GM23338 (cell line): Measurements from ENCODE around the gene ZNF394. TPM values are rescaled to one million over a fixed set of nuclear protein-coding genes. Genes with fewer than 3 reads are reported as not detected.

Experiments used
- ATAC-seq: fragments of 200-7000 bp; cut with Tn5 transposase; 3 replicates; pipeline ENCODE4 v1.9.1; 2020
- DNase-seq: peaks from one replicate; pipeline ENCODE4 v3.0.0-alpha.2; 2015; ENCODE audit warnings: low spot score
- H2AFZ ChIP-seq: fragments of 200-600 bp; sonication (generic); 2 replicates; pipeline ENCODE4 v1.8.0; 2016; ENCODE audit warnings: antibody characterized with exemption, mild to moderate bottlenecking, moderate library complexity
- H3F3A ChIP-seq: fragments of 200-600 bp; sonication (generic); replicated peaks from 2 replicates; pipeline ENCODE4 v1.8.0; 2017; ENCODE audit warnings: antibody characterized with exemption, mixed run types, low read depth
- H3K27ac ChIP-seq: fragments of 200-600 bp; sonication (generic); 2 replicates; pipeline ENCODE4 v1.6.1; 2016; ENCODE audit warnings: low read depth
- H3K27me3 ChIP-seq: fragments of 200-600 bp; sonication (generic); 2 replicates; pipeline ENCODE4 v1.8.0; 2016; ENCODE audit warnings: mild to moderate bottlenecking, mixed run types, moderate library complexity; ENCODE audit not compliant: insufficient read depth
- H3K36me3 ChIP-seq: fragments of 200-600 bp; sonication (generic); 2 replicates; pipeline ENCODE4 v1.8.0; 2016; ENCODE audit warnings: mild to moderate bottlenecking; ENCODE audit not compliant: insufficient read depth
- H3K4me1 ChIP-seq: fragments of 200-600 bp; sonication (generic); 2 replicates; pipeline ENCODE4 v1.8.0; 2016; ENCODE audit warnings: mild to moderate bottlenecking, moderate library complexity; ENCODE audit not compliant: insufficient read depth
- H3K4me2 ChIP-seq: fragments of 200-600 bp; sonication (generic); 2 replicates; pipeline ENCODE4 v1.7.1; 2017; ENCODE audit warnings: mixed run types
- H3K4me3 ChIP-seq: fragments of 200-600 bp; sonication (generic); 2 replicates; pipeline ENCODE4 v1.6.1; 2016; ENCODE audit warnings: mixed run types
- H3K79me2 ChIP-seq: fragments of 200-600 bp; sonication (generic); replicated peaks from 2 replicates; pipeline ENCODE4 v1.8.0; 2017; ENCODE audit warnings: mild to moderate bottlenecking; ENCODE audit not compliant: insufficient read depth
- H3K9me2 ChIP-seq: fragments of 200-600 bp; sonication (generic); 2 replicates; pipeline ENCODE4 v1.8.0; 2017; ENCODE audit not compliant: insufficient read depth
- H4K20me1 ChIP-seq: fragments of 200-600 bp; sonication (generic); replicated peaks from 2 replicates; pipeline ENCODE4 v1.8.0; 2017; ENCODE audit warnings: mild to moderate bottlenecking; ENCODE audit not compliant: insufficient read depth
- H3K27ac Mint-ChIP-seq: 2 replicates; pipeline ENCODE4 v1.8.0; 2020; ENCODE audit warnings: inconsistent platforms, mild to moderate bottlenecking, moderate library complexity, mixed read lengths
- H3K27me3 Mint-ChIP-seq: 3 replicates; pipeline ENCODE4 v1.8.0; 2022; ENCODE audit warnings: low read depth, mild to moderate bottlenecking, moderate library complexity, mixed read lengths, inconsistent platforms; ENCODE audit not compliant: insufficient read depth, poor library complexity
- H3K36me3 Mint-ChIP-seq: 3 replicates; pipeline ENCODE4 v1.8.0; 2021; ENCODE audit warnings: low read depth, mild to moderate bottlenecking, inconsistent platforms, moderate library complexity, mixed read lengths
- H3K4me1 Mint-ChIP-seq: 3 replicates; pipeline ENCODE4 v1.8.0; 2020; ENCODE audit warnings: mild to moderate bottlenecking, inconsistent platforms, mixed read lengths
- H3K4me3 Mint-ChIP-seq: 3 replicates; pipeline ENCODE4 v1.8.0; 2021; ENCODE audit warnings: moderate library complexity, mild to moderate bottlenecking, inconsistent platforms, mixed read lengths
- H3K9me3 Mint-ChIP-seq: 3 replicates; pipeline ENCODE4 v1.8.0; 2020; ENCODE audit warnings: moderate library complexity, mild to moderate bottlenecking, inconsistent platforms, mixed read lengths
- CREB1 ChIP-seq: fragments of 250-450 bp; sonication (Bioruptor Pico); IDR thresholded peaks from 2 replicates; pipeline ENCODE4 v1.5.0; 2020; ENCODE audit warnings: low read depth, mild to moderate bottlenecking, moderate library complexity
- EZH2 ChIP-seq: fragments of 200-600 bp; sonication (generic); IDR thresholded peaks from one replicate; pipeline ENCODE4 v1.8.0; 2017; ENCODE audit warnings: antibody characterized with exemption, mild to moderate bottlenecking, low read depth; ENCODE audit not compliant: unreplicated experiment
- JUNB ChIP-seq: IDR thresholded peaks from one replicate; pipeline ENCODE4 v1.6.1; 2016; ENCODE audit warnings: antibody characterized with exemption; ENCODE audit not compliant: unreplicated experiment
- NANOG ChIP-seq: IDR thresholded peaks from 2 replicates; pipeline ENCODE4 v1.6.1; 2016; ENCODE audit warnings: antibody characterized with exemption, borderline replicate concordance
- POLR2AphosphoS5 ChIP-seq: IDR thresholded peaks from 2 replicates; pipeline ENCODE4 v1.6.1; 2016; ENCODE audit warnings: antibody characterized with exemption, low read depth
- STAT1 ChIP-seq: IDR thresholded peaks from one replicate; pipeline ENCODE4 v1.6.1; 2016; ENCODE audit warnings: antibody characterized with exemption; ENCODE audit not compliant: unreplicated experiment
- ZNF114 ChIP-seq: fragments of 250-450 bp; sonication (Bioruptor Pico); IDR thresholded peaks from 2 replicates; pipeline ENCODE4 v1.5.0; 2020; ENCODE audit warnings: mild to moderate bottlenecking, moderate library complexity
- ZNF331 ChIP-seq: fragments of 250-450 bp; sonication (Bioruptor Pico); IDR thresholded peaks from 2 replicates; pipeline ENCODE4 v1.5.0; 2020; ENCODE audit warnings: low read depth, mild to moderate bottlenecking, moderate library complexity
- long read RNA-seq: library from polyadenylated mRNA; unstranded; transcript quantifications from one replicate; pipeline ENCODE4 v2.0.0, GENCODE V29; 2020; ENCODE audit not compliant: unreplicated experiment
- polyA plus RNA-seq: library from polyadenylated mRNA; unstranded; fragments of >200 nt; fragmentation: Nextera tagmentation; extraction: Ambion mirVana; gene quantifications from 2 replicates; pipeline ENCODE4 v1.2.1, GENCODE V29; 2016
- total RNA-seq: library from RNA; depleted of rRNA; stranded (reverse); fragments of >200 nt; shearing (Covaris generic); gene quantifications from 2 replicates; pipeline ENCODE4 v1.2.3, GENCODE V29; 2014; rRNA removed
- TF ChIP-seq, protein P1 (sequence below): IDR thresholded peaks from 2 replicates; pipeline ENCODE4 v1.6.1; 2016; ENCODE audit warnings: antibody characterized with exemption
- TF ChIP-seq, protein P2 (sequence below): IDR thresholded peaks from one replicate; pipeline ENCODE4 v1.6.1; 2018; ENCODE audit warnings: antibody characterized with exemption; ENCODE audit not compliant: unreplicated experiment
- TF ChIP-seq, protein P3 (sequence below): fragments of 250-450 bp; sonication (Bioruptor Pico); IDR thresholded peaks from 2 replicates; pipeline ENCODE4 v1.5.0; 2020; ENCODE audit warnings: mild to moderate bottlenecking, moderate library complexity
- TF ChIP-seq, protein P4 (sequence below), 2 experiments: fragments of 200-600 bp in 1 of 2; sonication (generic) in 1 of 2; conservative IDR thresholded peaks; 2 replicates each; pipeline versions ENCODE4 v1.5.1 to v1.6.1; 2016 to 2017; ENCODE audit warnings: antibody characterized with exemption in 2 of 2, low read depth in 2 of 2, mild to moderate bottlenecking in 2 of 2, moderate library complexity in 1 of 2

The ZNF394 gene
- total RNA-seq (26.9 and 29.2 TPM in 2 replicates), polyA plus RNA-seq (11.4 and 12.6 TPM in 2 replicates)
- long read RNA-seq, transcript ZNF394-201 (3 exons, 2,179 nt) = major isoform, 13 of 16 reads
- long read RNA-seq, partial matches to known transcripts = 0 of 16 reads
- long read RNA-seq, other reads (novel, unspliced or antisense) = 0 of 16 reads

DNA sequence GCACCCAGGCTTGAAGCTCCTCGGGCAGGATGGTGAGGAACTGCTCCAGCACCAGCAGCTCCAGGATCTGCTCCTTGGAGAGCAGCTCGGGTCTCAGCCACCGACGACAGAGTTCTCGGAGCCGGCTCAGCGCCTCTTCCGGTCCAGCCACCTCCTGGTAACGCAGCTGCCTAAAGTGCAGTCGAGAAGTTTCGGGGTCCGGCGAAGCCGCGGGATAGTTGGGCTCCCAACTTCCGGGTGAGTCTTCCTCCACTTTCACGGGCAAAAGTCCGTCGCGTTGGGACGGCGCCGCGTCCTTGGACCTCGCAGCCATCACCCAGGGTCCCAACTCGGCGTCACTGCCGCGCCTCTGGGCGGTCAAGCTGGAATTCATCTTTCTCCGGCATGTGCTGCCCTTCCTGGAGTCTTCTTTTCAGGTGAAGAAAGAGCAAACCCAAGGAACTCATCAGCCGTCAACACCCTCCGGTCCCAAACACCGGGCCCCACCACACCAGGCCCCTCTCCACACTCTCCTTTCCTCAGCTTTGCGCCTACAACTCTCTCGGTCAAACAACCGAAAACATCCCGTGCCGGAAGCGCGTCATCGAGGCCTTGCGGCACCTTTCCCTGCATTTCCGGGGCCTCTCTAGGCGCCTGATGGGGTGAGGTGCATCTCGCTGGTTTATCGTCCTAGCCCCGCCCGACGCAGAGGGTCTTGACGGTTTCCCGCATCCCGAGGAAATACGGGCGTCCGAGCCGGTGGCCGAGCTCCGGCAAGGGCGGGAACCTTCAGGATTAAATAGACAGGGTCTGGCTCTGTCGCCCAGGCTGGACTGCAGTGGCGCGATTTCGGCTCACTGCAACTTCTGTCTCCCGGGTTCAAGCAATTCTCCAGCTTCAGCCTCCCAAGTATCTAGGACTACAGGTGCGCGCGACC, at the start of gene ZNF394:
ZNF394 (minus strand) TSS at position 561 of the 916 bp plus-strand sequence; CDS start at position 373, 188 bp downstream.
- Histone ChIP-seq H2AFZ (peak within 1 kb of the TSS; percentile 96), H3K9me2 (no peaks in the 10 kb centered on the region), H3K27me3 (no peaks in the 10 kb centered on the region), H3F3A (0 out of 2 replicates have a peak, but pooled peaks cover 26% of the 10 kb centered on the region), H3K4me2 (peak within 1 kb of the TSS; percentile 94), H3K79me2 (peaks cover 53% of the 10 kb centered on the region), H3K27ac (peak within 1 kb of the TSS; percentile 98), H3K4me3 (peak within 1 kb of the TSS; percentile 85), H3K36me3 (peaks cover 19% of the 10 kb centered on the region), H4K20me1 (peaks cover 24% of the 10 kb centered on the region), H3K4me1 (peaks cover 18% of the 10 kb centered on the region; the same call in 1 of the 2 replicates)
- ATAC-seq (peak; percentile 59), DNase-seq (peak; percentile 99)
- H3K9me3 Mint-ChIP-seq = peaks cover 16% of the 10 kb centered on the region; the same call in 1 of the 3 replicates
- H3K27me3 Mint-ChIP-seq = peaks cover 8% of the 10 kb centered on the region
- peaks cover 36% of the 10 kb centered on the region for H3K36me3 Mint-ChIP-seq
- peak within 1 kb of the TSS; percentile 99 for H3K4me3 Mint-ChIP-seq
- H3K27ac Mint-ChIP-seq = peak within 1 kb of the TSS; percentile 100
- H3K4me1 Mint-ChIP-seq = peaks cover 13% of the 10 kb centered on the region
- TF ChIP-seq, protein P1, sequence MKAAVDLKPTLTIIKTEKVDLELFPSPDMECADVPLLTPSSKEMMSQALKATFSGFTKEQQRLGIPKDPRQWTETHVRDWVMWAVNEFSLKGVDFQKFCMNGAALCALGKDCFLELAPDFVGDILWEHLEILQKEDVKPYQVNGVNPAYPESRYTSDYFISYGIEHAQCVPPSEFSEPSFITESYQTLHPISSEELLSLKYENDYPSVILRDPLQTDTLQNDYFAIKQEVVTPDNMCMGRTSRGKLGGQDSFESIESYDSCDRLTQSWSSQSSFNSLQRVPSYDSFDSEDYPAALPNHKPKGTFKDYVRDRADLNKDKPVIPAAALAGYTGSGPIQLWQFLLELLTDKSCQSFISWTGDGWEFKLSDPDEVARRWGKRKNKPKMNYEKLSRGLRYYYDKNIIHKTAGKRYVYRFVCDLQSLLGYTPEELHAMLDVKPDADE = peak; percentile 78
- peak; percentile 87 for TF ChIP-seq POLR2AphosphoS5
- TF ChIP-seq JUNB = no peak
- TF ChIP-seq, protein P2, sequence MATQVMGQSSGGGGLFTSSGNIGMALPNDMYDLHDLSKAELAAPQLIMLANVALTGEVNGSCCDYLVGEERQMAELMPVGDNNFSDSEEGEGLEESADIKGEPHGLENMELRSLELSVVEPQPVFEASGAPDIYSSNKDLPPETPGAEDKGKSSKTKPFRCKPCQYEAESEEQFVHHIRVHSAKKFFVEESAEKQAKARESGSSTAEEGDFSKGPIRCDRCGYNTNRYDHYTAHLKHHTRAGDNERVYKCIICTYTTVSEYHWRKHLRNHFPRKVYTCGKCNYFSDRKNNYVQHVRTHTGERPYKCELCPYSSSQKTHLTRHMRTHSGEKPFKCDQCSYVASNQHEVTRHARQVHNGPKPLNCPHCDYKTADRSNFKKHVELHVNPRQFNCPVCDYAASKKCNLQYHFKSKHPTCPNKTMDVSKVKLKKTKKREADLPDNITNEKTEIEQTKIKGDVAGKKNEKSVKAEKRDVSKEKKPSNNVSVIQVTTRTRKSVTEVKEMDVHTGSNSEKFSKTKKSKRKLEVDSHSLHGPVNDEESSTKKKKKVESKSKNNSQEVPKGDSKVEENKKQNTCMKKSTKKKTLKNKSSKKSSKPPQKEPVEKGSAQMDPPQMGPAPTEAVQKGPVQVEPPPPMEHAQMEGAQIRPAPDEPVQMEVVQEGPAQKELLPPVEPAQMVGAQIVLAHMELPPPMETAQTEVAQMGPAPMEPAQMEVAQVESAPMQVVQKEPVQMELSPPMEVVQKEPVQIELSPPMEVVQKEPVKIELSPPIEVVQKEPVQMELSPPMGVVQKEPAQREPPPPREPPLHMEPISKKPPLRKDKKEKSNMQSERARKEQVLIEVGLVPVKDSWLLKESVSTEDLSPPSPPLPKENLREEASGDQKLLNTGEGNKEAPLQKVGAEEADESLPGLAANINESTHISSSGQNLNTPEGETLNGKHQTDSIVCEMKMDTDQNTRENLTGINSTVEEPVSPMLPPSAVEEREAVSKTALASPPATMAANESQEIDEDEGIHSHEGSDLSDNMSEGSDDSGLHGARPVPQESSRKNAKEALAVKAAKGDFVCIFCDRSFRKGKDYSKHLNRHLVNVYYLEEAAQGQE = peak; percentile 8
- TF ChIP-seq, protein P3, sequence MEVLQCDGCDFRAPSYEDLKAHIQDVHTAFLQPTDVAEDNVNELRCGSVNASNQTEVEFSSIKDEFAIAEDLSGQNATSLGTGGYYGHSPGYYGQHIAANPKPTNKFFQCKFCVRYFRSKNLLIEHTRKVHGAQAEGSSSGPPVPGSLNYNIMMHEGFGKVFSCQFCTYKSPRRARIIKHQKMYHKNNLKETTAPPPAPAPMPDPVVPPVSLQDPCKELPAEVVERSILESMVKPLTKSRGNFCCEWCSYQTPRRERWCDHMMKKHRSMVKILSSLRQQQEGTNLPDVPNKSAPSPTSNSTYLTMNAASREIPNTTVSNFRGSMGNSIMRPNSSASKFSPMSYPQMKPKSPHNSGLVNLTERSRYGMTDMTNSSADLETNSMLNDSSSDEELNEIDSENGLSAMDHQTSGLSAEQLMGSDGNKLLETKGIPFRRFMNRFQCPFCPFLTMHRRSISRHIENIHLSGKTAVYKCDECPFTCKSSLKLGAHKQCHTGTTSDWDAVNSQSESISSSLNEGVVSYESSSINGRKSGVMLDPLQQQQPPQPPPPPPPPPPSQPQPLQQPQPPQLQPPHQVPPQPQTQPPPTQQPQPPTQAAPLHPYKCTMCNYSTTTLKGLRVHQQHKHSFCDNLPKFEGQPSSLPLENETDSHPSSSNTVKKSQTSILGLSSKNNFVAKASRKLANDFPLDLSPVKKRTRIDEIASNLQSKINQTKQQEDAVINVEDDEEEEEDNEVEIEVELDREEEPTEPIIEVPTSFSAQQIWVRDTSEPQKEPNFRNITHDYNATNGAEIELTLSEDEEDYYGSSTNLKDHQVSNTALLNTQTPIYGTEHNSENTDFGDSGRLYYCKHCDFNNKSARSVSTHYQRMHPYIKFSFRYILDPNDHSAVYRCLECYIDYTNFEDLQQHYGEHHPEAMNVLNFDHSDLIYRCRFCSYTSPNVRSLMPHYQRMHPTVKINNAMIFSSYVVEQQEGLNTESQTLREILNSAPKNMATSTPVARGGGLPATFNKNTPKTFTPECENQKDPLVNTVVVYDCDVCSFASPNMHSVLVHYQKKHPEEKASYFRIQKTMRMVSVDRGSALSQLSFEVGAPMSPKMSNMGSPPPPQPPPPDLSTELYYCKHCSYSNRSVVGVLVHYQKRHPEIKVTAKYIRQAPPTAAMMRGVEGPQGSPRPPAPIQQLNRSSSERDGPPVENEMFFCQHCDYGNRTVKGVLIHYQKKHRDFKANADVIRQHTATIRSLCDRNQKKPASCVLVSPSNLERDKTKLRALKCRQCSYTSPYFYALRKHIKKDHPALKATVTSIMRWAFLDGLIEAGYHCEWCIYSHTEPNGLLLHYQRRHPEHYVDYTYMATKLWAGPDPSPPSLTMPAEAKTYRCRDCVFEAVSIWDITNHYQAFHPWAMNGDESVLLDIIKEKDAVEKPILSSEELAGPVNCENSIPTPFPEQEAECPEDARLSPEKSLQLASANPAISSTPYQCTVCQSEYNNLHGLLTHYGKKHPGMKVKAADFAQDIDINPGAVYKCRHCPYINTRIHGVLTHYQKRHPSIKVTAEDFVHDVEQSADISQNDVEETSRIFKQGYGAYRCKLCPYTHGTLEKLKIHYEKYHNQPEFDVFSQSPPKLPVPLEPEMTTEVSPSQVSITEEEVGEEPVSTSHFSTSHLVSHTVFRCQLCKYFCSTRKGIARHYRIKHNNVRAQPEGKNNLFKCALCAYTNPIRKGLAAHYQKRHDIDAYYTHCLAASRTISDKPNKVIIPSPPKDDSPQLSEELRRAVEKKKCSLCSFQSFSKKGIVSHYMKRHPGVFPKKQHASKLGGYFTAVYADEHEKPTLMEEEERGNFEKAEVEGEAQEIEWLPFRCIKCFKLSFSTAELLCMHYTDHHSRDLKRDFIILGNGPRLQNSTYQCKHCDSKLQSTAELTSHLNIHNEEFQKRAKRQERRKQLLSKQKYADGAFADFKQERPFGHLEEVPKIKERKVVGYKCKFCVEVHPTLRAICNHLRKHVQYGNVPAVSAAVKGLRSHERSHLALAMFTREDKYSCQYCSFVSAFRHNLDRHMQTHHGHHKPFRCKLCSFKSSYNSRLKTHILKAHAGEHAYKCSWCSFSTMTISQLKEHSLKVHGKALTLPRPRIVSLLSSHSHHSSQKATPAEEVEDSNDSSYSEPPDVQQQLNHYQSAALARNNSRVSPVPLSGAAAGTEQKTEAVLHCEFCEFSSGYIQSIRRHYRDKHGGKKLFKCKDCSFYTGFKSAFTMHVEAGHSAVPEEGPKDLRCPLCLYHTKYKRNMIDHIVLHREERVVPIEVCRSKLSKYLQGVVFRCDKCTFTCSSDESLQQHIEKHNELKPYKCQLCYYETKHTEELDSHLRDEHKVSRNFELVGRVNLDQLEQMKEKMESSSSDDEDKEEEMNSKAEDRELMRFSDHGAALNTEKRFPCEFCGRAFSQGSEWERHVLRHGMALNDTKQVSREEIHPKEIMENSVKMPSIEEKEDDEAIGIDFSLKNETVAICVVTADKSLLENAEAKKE (CRISPR knock-in tag) = no peak
- TF ChIP-seq, protein P4, sequence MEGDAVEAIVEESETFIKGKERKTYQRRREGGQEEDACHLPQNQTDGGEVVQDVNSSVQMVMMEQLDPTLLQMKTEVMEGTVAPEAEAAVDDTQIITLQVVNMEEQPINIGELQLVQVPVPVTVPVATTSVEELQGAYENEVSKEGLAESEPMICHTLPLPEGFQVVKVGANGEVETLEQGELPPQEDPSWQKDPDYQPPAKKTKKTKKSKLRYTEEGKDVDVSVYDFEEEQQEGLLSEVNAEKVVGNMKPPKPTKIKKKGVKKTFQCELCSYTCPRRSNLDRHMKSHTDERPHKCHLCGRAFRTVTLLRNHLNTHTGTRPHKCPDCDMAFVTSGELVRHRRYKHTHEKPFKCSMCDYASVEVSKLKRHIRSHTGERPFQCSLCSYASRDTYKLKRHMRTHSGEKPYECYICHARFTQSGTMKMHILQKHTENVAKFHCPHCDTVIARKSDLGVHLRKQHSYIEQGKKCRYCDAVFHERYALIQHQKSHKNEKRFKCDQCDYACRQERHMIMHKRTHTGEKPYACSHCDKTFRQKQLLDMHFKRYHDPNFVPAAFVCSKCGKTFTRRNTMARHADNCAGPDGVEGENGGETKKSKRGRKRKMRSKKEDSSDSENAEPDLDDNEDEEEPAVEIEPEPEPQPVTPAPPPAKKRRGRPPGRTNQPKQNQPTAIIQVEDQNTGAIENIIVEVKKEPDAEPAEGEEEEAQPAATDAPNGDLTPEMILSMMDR (conservative IDR thresholded peaks at IDR 0.05; ENCODE audit: low read depth in 2 of 2) = no peak
- TF ChIP-seq STAT1 = no peak
- no peak for TF ChIP-seq ZNF114 (CRISPR knock-in tag)
- TF ChIP-seq EZH2 = no peak
- TF ChIP-seq NANOG = no peak
- TF ChIP-seq CREB1 (CRISPR knock-in tag) = peak; percentile 95
- TF ChIP-seq ZNF331 (CRISPR knock-in tag) = no peak
